Neural progenitor cell (in vitro differentiated cells): Measurements from ENCODE around the gene YTHDF1.

ENCODE experiments used
- EZH2 ChIP-seq: fragments of 200-600 bp; sonication (generic); IDR thresholded peaks from 2 replicates; pipeline ENCODE4 v1.6.1; 2017; ENCODE audit warnings: antibody characterized with exemption, mild to moderate bottlenecking, moderate library complexity
- EZH2phosphoT487 ChIP-seq: fragments of 200-600 bp; sonication (generic); IDR thresholded peaks from 2 replicates; pipeline ENCODE4 v1.6.1; 2017; ENCODE audit warnings: antibody characterized with exemption
- TF ChIP-seq, protein P1 (sequence below): fragments of 200-600 bp; sonication (generic); IDR thresholded peaks from 2 replicates; pipeline ENCODE4 v1.5.1; 2017; ENCODE audit warnings: antibody characterized with exemption, mild to moderate bottlenecking

DNA sequence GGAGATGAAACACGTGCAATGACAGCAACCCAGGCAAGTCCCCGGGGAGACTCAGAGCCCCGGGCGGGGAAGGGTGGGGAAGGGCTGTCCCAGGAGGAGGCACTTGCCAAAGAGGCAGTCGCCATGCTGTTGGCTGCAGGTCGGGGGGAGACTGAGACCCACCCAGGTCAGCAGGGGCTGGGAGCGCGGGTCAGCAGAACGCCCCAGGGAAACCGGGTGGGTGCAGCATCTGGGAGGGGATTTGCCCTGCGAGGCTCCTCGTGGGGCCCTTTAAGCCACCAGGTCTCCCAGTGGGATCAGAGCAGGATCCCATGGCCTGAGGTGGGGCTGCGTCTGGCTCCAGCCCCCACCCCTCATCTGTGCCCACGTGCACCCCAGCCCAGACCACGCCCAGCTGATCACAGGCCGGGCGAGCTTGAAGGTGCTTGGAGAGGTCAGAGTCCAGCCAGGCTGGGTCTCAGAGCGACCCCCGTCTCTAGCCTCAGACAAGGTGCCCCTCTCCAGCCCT is 65.5 kb downstream of the YTHDF1 start:
- TF ChIP-seq, protein P1, sequence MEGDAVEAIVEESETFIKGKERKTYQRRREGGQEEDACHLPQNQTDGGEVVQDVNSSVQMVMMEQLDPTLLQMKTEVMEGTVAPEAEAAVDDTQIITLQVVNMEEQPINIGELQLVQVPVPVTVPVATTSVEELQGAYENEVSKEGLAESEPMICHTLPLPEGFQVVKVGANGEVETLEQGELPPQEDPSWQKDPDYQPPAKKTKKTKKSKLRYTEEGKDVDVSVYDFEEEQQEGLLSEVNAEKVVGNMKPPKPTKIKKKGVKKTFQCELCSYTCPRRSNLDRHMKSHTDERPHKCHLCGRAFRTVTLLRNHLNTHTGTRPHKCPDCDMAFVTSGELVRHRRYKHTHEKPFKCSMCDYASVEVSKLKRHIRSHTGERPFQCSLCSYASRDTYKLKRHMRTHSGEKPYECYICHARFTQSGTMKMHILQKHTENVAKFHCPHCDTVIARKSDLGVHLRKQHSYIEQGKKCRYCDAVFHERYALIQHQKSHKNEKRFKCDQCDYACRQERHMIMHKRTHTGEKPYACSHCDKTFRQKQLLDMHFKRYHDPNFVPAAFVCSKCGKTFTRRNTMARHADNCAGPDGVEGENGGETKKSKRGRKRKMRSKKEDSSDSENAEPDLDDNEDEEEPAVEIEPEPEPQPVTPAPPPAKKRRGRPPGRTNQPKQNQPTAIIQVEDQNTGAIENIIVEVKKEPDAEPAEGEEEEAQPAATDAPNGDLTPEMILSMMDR, result no peak
- no peak for TF ChIP-seq EZH2
- TF ChIP-seq EZH2phosphoT487, result no peak
